Calu3 (cell line): ENCODE results near the gene PCED1B. TPM values are rescaled to one million over a fixed set of nuclear protein-coding genes. Genes with fewer than 3 reads are reported as not detected.

ENCODE experiments used
- BruUV-seq: library from RNA; stranded (reverse); fragments of 400-500 nt; replicated peaks from 2 replicates; lab custom pipeline; 2021; lab: Mats Ljungman, UMichigan
- CTCF ChIA-PET: fragments of 300-600 bp; sonication (Branson Sonifier 250); formaldehyde crosslinking; loops from one replicate; lab custom pipeline; 2022; ENCODE audit warnings: antibody characterized with exemption; lab: Charles Lee
- DNase-seq: peaks from one replicate; pipeline ENCODE4 v3.0.0; 2022
- H3K27ac Mint-ChIP-seq: one replicate; pipeline ENCODE4 v1.8.0; 2022; ENCODE audit warnings: mixed read lengths; ENCODE audit not compliant: unreplicated experiment
- H3K27me3 Mint-ChIP-seq: one replicate; pipeline ENCODE4 v1.8.0; 2022; ENCODE audit warnings: mixed read lengths; ENCODE audit not compliant: unreplicated experiment
- H3K36me3 Mint-ChIP-seq: one replicate; pipeline ENCODE4 v1.8.0; 2022; ENCODE audit warnings: mild to moderate bottlenecking, moderate library complexity, mixed read lengths; ENCODE audit not compliant: insufficient read depth, unreplicated experiment
- H3K4me1 Mint-ChIP-seq: one replicate; pipeline ENCODE4 v1.8.0; 2022; ENCODE audit warnings: mild to moderate bottlenecking, low read depth, mixed read lengths; ENCODE audit not compliant: unreplicated experiment
- H3K4me3 Mint-ChIP-seq: one replicate; pipeline ENCODE4 v1.8.0; 2022; ENCODE audit warnings: mild to moderate bottlenecking, low read depth, moderate library complexity, mixed read lengths; ENCODE audit not compliant: unreplicated experiment
- H3K9me3 Mint-ChIP-seq: one replicate; pipeline ENCODE4 v1.8.0; 2022; ENCODE audit warnings: low read depth, mixed read lengths; ENCODE audit not compliant: unreplicated experiment
- CTCF ChIP-seq: fragments of 200-600 bp; IDR thresholded peaks from one replicate; pipeline ENCODE4 v1.8.0; 2022; ENCODE audit warnings: antibody characterized with exemption; ENCODE audit not compliant: unreplicated experiment
- intact Hi-C: fragments of 100-400 bp; cut with micrococcal nuclease; formaldehyde crosslinking; loops from one replicate; pipeline ENCODE4 v1.10.0; 2022; ENCODE audit not compliant: unreplicated experiment
- total RNA-seq: library from RNA; stranded (reverse); gene quantifications from 2 replicates; pipeline ENCODE4 v1.2.3, GENCODE V29; 2022

The PCED1B gene
- total RNA-seq, 1 experiment from 2014 or later = 4.1 TPM

- peaks cover 47% of the 10 kb centered on the region for H3K36me3 Mint-ChIP-seq
- H3K9me3 Mint-ChIP-seq = no peaks in the 10 kb centered on the region
- H3K27ac Mint-ChIP-seq = peak overlapping the region; percentile 67
- no peaks in the 10 kb centered on the region for H3K27me3 Mint-ChIP-seq
- H3K4me3 Mint-ChIP-seq = peak overlapping the region; percentile 42
- intact Hi-C loops = loop anchor here (2.0 to 5.0 kb wide), 2 partner anchors 188 to 224 kb away; no protein-coding TSS in a partner anchor
- no TSS peak for BruUV-seq
- no peak for TF ChIP-seq CTCF
- peak; percentile 30 for DNase-seq
- peaks cover 46% of the 10 kb centered on the region for H3K4me1 Mint-ChIP-seq
- CTCF ChIA-PET = interaction anchor here (0.8 to 1.1 kb wide), 2 partner anchors 50 to 107 kb away, joined by 3 read pairs; no protein-coding TSS in a partner anchor
Measured at GRCh38 chr12:47082796-47083621, 3.6 kb downstream of the PCED1B start.

GRCh38 chr12:47084172-47084571, 4.8 kb downstream of the PCED1B start:
- TF ChIP-seq CTCF = no peak
- intact Hi-C loops = loop anchor here (5.0 kb wide), 1 partner anchor 223 kb away; no protein-coding TSS in a partner anchor
- CTCF ChIA-PET = interaction anchor here (2.9 kb wide), 1 partner anchor 12 kb away, joined by 8 read pairs; no protein-coding TSS in a partner anchor
- no TSS peak for BruUV-seq
- Mint-ChIP-seq H3K36me3 (peaks cover 36% of the 10 kb centered on the region), H3K9me3 (no peaks in the 10 kb centered on the region), H3K4me1 (peaks cover 46% of the 10 kb centered on the region), H3K27ac (peak overlapping the region; percentile 90), H3K4me3 (peak overlapping the region; percentile 49), H3K27me3 (no peaks in the 10 kb centered on the region)
- DNase-seq = no peak

GRCh38 chr12:47085815-47086252, 6.4 kb downstream of the PCED1B start:
- H3K4me1 Mint-ChIP-seq = peaks cover 46% of the 10 kb centered on the region
- intact Hi-C loops = no loop called here
- BruUV-seq = no TSS peak

More at GRCh38 chr12:47085815-47086252, 6.4 kb downstream of the PCED1B start:
- no peak for TF ChIP-seq CTCF
- Mint-ChIP-seq H3K36me3 (peaks cover 19% of the 10 kb centered on the region), H3K4me3 (no peak overlapping the region), H3K27me3 (no peaks in the 10 kb centered on the region), H3K9me3 (no peaks in the 10 kb centered on the region), H3K27ac (peak overlapping the region; percentile 90)
- CTCF ChIA-PET = interaction anchor here (1.3 to 2.9 kb wide), 2 partner anchors 10 to 190 kb away, joined by 8 to 9 read pairs; no protein-coding TSS in a partner anchor
- peak; percentile 38 for DNase-seq
